GM10248 (cell line): ENCODE data around the gene CD300H.

ENCODE experiments used
- CTCF ChIA-PET: fragments of 300-600 bp; sonication (Branson Sonifier 250); formaldehyde crosslinking; extraction: SDS; loops from one replicate; lab custom pipeline; 2021; ENCODE audit warnings: antibody characterized with exemption; lab: Yijun Ruan, JAX
- POLR2A ChIA-PET: fragments of 350-650 bp; sonication (Branson Sonifier 250); formaldehyde crosslinking; extraction: SDS; loops from one replicate; lab custom pipeline; 2020; ENCODE audit warnings: antibody characterized with exemption; lab: Yijun Ruan, JAX
- DNase-seq: peaks from one replicate; pipeline ENCODE4 v3.0.0; 2012; ENCODE audit errors: extremely low spot score
- TF ChIP-seq, protein P1 (sequence below): IDR thresholded peaks from 2 replicates; pipeline ENCODE4 v1.5.1; 2012; ENCODE audit warnings: mild to moderate bottlenecking, low read depth; ENCODE audit errors: extremely low read depth, missing control alignments, control extremely low read depth

CD300H gene

DNA sequence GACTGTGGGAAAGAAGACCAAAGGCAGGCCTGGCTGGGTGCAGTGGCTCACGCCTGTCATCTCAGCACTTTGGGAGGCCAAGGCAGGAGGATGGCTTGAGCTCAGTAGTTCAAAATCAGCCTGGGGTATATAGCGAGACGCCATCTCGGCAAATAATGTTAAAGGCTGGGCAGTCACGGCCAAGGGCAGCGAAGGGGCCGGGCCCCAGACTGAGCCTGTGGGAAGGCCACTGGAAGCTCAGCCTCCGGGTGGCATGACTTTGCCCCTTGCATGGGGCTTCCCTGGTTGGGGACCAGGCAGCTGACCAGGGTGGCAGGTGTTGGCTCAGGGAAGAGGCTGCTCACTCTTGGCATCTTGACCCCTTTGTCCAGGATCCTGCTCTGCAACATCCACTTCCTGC, 38.7 kb upstream of the CD300H start:
- CTCF ChIA-PET: interaction anchor here (1.1 to 1.5 kb wide), 2 partner anchors 17 to 227 kb away, joined by 3 read pairs; no protein-coding TSS in a partner anchor
- TF ChIP-seq, protein P1, sequence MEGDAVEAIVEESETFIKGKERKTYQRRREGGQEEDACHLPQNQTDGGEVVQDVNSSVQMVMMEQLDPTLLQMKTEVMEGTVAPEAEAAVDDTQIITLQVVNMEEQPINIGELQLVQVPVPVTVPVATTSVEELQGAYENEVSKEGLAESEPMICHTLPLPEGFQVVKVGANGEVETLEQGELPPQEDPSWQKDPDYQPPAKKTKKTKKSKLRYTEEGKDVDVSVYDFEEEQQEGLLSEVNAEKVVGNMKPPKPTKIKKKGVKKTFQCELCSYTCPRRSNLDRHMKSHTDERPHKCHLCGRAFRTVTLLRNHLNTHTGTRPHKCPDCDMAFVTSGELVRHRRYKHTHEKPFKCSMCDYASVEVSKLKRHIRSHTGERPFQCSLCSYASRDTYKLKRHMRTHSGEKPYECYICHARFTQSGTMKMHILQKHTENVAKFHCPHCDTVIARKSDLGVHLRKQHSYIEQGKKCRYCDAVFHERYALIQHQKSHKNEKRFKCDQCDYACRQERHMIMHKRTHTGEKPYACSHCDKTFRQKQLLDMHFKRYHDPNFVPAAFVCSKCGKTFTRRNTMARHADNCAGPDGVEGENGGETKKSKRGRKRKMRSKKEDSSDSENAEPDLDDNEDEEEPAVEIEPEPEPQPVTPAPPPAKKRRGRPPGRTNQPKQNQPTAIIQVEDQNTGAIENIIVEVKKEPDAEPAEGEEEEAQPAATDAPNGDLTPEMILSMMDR: no peak
- no peak for DNase-seq
- POLR2A ChIA-PET: no interaction called here

- POLR2A ChIA-PET: no interaction called here
- CTCF ChIA-PET: no interaction called here
- no peak for DNase-seq
- TF ChIP-seq, protein P1: no peak
Measured at GRCh38 chr17:74605361-74605760, 38.1 kb upstream of the CD300H start.

GRCh38 chr17:74604761-74605160, 37.5 kb upstream of the CD300H start:
- no peak for DNase-seq
- ChIA-PET POLR2A (no interaction called here), CTCF (interaction anchor here (0.8 to 3.1 kb wide), 8 partner anchors 13 to 236 kb away, joined by 3 to 8 read pairs (median 4); partner anchors contain the start of gene CD300LD)
- TF ChIP-seq, protein P1: no peak

DNA sequence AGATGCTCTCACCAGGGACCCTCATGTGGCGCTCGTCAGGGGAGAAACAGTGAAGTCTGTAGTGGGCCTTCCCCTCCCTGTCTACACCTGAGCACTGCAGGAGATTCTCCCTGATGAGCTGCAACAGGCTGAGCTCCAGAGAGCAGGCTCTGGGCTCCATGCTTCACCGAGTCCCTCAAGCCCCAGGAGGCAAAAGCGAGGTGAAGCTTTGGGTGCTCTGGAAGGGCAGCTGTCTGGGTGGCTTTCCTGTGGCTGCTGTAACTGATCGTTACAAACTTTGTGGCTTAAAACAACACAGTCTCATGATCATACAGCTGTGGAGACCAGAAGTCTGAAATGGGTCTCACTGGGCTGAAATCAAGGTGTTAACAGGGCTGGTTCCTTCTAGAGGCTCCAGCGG, 36.9 kb upstream of the CD300H start:
- CTCF ChIA-PET: interaction anchor here (0.8 to 3.1 kb wide), 9 partner anchors 13 to 235 kb away, joined by 3 to 8 read pairs (median 4); partner anchors contain the start of gene CD300LD

GRCh38 chr17:74603746-74604145, 36.4 kb upstream of the CD300H start:
- ChIA-PET CTCF (interaction anchor here (0.7 to 3.1 kb wide), 12 partner anchors 12 to 235 kb away, joined by 3 to 15 read pairs (median 4); partner anchors contain the start of gene CD300LD), POLR2A (interaction anchor here (0.6 kb wide), 1 partner anchor 138 kb away, joined by 3 read pairs; no protein-coding TSS in a partner anchor)
- DNase-seq: no peak
- TF ChIP-seq, protein P1: no peak

More for the DNA sequence above, 36.9 kb upstream of the CD300H start:
- no peak for DNase-seq
- POLR2A ChIA-PET: no interaction called here
- TF ChIP-seq, protein P1: no peak

- CTCF ChIA-PET: interaction anchor here (0.7 to 3.1 kb wide), 15 partner anchors 8 to 234 kb away, joined by 3 to 15 read pairs (median 4); partner anchors contain the start of gene CD300C
- TF ChIP-seq, protein P1: no peak
- POLR2A ChIA-PET: interaction anchor here (0.6 kb wide), 1 partner anchor 139 kb away, joined by 3 read pairs; no protein-coding TSS in a partner anchor
- no peak for DNase-seq
Measured at GRCh38 chr17:74603037-74603635, 35.8 kb upstream of the CD300H start.
